Nephron progenitor cell (in vitro differentiated cells): ENCODE measurements around the gene UBA6.

Experiments used
- DNase-seq: peaks from one replicate; pipeline ENCODE4 v3.0.0; 2021
- H3K27ac Mint-ChIP-seq: 2 replicates; pipeline ENCODE4 v1.8.0; 2021; ENCODE audit warnings: mild to moderate bottlenecking, moderate library complexity, mixed read lengths
- H3K27me3 Mint-ChIP-seq: 2 replicates; pipeline ENCODE4 v1.8.0; 2021; ENCODE audit warnings: mild to moderate bottlenecking, low read depth, mixed read lengths; ENCODE audit not compliant: poor library complexity
- H3K36me3 Mint-ChIP-seq: 2 replicates; pipeline ENCODE4 v1.8.0; 2021; ENCODE audit warnings: low read depth, mixed read lengths
- H3K4me1 Mint-ChIP-seq: 2 replicates; pipeline ENCODE4 v1.8.0; 2021; ENCODE audit warnings: mixed read lengths
- H3K4me3 Mint-ChIP-seq: 2 replicates; pipeline ENCODE4 v1.8.0; 2021; ENCODE audit warnings: mild to moderate bottlenecking, moderate library complexity, mixed read lengths
- H3K9me3 Mint-ChIP-seq: 2 replicates; pipeline ENCODE4 v1.8.0; 2021; ENCODE audit warnings: mild to moderate bottlenecking, moderate library complexity, mixed read lengths
- CTCF ChIP-seq: fragments of 200-600 bp; sonication (generic); IDR thresholded peaks from 2 replicates; pipeline ENCODE4 v1.5.0; 2021; ENCODE audit warnings: antibody characterized with exemption

UBA6 gene

GRCh38 chr4:67700116-67700737, 728 bp downstream of the UBA6 start:
- TF ChIP-seq CTCF: no peak
- no peaks in the 10 kb centered on the region for H3K27me3 Mint-ChIP-seq
- H3K4me1 Mint-ChIP-seq: peaks cover 33% of the 10 kb centered on the region
- peaks cover 44% of the 10 kb centered on the region for H3K36me3 Mint-ChIP-seq
- H3K27ac Mint-ChIP-seq: peak overlapping the region; percentile 83
- peak overlapping the region; percentile 96 for H3K4me3 Mint-ChIP-seq
- peaks cover 10% of the 10 kb centered on the region for H3K9me3 Mint-ChIP-seq
- DNase-seq: no peak

GRCh38 chr4:67699603-67700002, 1.4 kb downstream of the UBA6 start:
- TF ChIP-seq CTCF: no peak
- Mint-ChIP-seq H3K27me3 (no peaks in the 10 kb centered on the region), H3K4me3 (peak overlapping the region; percentile 96), H3K27ac (peak overlapping the region; percentile 80), H3K4me1 (peaks cover 33% of the 10 kb centered on the region), H3K9me3 (peaks cover 6% of the 10 kb centered on the region), H3K36me3 (peaks cover 44% of the 10 kb centered on the region)
- no peak for DNase-seq

GRCh38 chr4:67697860-67698687, 2.9 kb downstream of the UBA6 start:
- no peak for DNase-seq
- peaks cover 43% of the 10 kb centered on the region for H3K36me3 Mint-ChIP-seq
- peak overlapping the region; percentile 50 for H3K27ac Mint-ChIP-seq
- H3K4me3 Mint-ChIP-seq: no peak overlapping the region
- H3K4me1 Mint-ChIP-seq: peaks cover 33% of the 10 kb centered on the region
- no peaks in the 10 kb centered on the region for H3K27me3 Mint-ChIP-seq
- no peak for TF ChIP-seq CTCF
- H3K9me3 Mint-ChIP-seq: peaks cover 4% of the 10 kb centered on the region

- Mint-ChIP-seq H3K4me1 (peaks cover 22% of the 10 kb centered on the region), H3K9me3 (peaks cover 6% of the 10 kb centered on the region), H3K36me3 (peaks cover 62% of the 10 kb centered on the region), H3K4me3 (no peak overlapping the region), H3K27ac (no peak overlapping the region), H3K27me3 (no peaks in the 10 kb centered on the region)
- DNase-seq: no peak
- TF ChIP-seq CTCF: no peak
These were observed 4.9 kb downstream of the UBA6 start for GRCh38 chr4:67696061-67696460.

GRCh38 chr4:67694662-67695061, 6.3 kb downstream of the UBA6 start:
- no peak overlapping the region for H3K4me3 Mint-ChIP-seq
- H3K27ac Mint-ChIP-seq: peak overlapping the region; percentile 57
- H3K4me1 Mint-ChIP-seq: peaks cover 15% of the 10 kb centered on the region
- no peak for TF ChIP-seq CTCF
- H3K27me3 Mint-ChIP-seq: no peaks in the 10 kb centered on the region
- no peak for DNase-seq
- H3K36me3 Mint-ChIP-seq: peaks cover 70% of the 10 kb centered on the region
- H3K9me3 Mint-ChIP-seq: peaks cover 6% of the 10 kb centered on the region
